DLD1 (cell line): ENCODE measurements around the gene TGFBR2.

Experiments used
- in situ Hi-C: cut with HindIII; loops from 2 replicates; pipeline ENCODE4 v1.10.0; 2017; ENCODE audit warnings: low sequenced_read_pairs

TGFBR2 gene

DNA sequence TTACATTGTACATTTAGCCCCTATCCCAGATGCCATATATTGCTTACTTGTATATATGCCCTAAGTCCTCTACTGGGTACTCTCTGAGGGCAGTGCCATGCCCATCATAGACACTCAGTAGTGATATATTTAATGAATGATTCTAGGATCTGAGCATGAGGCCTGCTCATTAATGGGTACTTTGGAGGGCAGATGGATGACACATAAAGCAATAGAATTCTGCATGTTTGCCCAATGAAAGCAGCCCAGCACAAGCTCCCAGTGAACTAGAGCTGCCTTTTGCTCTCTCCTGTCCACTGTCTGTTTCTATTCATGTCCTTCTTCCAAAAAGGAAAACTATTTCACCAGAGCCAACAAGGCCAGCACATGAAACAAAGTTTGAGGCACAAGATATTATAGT is 63.9 kb downstream of the TGFBR2 start:
- in situ Hi-C loops: no loop called here

DNA sequence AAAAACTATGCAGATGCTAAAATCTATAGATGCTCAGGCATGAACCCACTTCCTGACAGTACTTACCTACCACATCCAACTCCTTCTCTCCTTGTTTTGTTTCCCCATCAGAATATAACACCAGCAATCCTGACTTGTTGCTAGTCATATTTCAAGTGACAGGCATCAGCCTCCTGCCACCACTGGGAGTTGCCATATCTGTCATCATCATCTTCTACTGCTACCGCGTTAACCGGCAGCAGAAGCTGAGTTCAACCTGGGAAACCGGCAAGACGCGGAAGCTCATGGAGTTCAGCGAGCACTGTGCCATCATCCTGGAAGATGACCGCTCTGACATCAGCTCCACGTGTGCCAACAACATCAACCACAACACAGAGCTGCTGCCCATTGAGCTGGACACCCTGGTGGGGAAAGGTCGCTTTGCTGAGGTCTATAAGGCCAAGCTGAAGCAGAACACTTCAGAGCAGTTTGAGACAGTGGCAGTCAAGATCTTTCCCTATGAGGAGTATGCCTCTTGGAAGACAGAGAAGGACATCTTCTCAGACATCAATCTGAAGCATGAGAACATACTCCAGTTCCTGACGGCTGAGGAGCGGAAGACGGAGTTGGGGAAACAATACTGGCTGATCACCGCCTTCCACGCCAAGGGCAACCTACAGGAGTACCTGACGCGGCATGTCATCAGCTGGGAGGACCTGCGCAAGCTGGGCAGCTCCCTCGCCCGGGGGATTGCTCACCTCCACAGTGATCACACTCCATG is 65.3 kb downstream of the TGFBR2 start:
- in situ Hi-C loops: no loop called here

DNA sequence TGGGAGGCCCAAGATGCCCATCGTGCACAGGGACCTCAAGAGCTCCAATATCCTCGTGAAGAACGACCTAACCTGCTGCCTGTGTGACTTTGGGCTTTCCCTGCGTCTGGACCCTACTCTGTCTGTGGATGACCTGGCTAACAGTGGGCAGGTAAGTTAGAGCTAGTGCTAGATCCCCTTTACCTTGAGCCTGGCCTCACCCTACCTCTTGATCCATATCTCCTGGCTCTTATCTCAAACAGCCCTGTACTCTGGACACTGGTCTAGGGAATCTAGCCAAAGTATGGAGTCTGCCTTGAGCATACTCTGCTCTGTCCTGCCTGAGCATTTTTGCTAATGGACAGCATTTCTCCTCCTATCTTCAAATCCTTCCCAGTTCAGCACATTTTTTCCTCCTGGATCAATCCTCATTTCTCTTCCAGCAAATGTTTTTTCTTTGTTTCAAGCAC is 65.9 kb downstream of the TGFBR2 start:
- in situ Hi-C loops: no loop called here

DNA sequence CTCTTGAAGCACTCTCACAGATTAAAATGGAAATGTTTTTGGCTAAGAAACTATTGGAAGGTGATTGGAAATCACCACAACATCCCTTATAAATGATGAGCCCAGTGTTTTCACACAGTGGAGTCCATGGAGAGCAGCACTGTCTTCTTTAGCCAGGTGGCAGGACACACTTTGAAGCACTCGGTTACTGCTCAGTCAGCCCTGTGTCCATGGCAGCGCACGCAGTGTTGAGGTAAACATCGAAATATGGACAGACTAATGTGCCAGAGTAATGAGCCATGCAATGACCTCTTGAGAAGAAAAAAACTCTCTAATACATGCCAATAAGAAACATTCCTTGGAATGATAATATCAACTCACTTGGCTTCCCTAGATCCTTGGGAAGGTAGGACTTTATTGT is 66.6 kb downstream of the TGFBR2 start:
- in situ Hi-C loops: no loop called here

DNA sequence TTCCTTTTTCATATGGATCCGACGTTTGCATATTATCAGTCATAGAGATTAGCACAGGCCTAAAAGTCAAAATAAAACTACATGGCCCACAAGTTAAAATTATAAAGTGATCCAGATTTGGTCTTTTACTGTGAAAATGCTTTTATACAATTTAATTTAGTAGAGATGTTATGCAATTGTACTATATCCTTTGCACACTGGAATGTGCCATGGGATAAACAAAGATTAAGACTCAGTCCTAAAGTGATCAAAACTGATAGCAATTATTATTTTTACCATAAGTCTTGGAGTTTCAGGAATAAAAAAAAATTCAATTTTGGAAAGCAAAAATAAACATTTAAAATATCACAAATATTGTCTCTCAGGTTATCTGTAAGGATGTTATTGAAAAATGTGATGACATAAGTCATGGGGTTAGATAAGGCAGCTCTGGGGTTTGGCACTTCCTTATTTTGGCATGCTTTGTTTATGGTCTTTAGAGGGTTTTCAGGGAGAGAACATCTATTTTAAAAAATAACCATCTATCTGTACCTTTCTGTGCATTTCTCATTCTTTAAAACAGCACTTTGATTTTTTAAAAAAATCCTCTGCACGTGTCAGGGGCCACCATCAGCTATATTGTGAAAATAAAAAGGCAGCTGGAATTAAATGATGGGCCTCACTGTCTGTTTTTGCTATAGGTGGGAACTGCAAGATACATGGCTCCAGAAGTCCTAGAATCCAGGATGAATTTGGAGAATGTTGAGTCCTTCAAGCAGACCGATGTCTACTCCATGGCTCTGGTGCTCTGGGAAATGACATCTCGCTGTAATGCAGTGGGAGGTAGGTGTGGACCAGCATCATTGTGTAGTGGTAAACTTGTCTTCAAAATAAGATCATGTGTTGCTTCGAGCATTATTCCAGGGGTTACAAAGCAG is 67.3 kb downstream of the TGFBR2 start:
- in situ Hi-C loops: no loop called here

DNA sequence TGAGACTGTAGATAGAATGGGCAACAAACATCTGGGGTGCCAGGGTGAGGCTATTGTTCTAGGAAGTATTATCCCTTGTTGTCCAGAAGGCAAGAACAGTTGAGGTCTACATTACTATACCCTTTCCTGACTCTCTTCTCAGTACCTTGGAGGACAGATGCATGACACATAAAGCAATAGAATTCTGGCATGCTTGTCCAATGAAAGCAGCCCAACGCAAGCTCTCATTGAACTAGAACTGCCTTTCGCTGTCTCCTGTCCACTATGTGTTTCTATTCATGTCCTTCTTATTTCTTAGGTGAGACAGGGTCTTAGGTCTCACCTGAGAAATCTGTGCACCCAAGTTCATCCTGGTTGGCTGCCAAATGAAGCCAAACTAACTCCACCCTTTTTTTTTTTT is 68.6 kb downstream of the TGFBR2 start:
- in situ Hi-C loops: no loop called here

DNA sequence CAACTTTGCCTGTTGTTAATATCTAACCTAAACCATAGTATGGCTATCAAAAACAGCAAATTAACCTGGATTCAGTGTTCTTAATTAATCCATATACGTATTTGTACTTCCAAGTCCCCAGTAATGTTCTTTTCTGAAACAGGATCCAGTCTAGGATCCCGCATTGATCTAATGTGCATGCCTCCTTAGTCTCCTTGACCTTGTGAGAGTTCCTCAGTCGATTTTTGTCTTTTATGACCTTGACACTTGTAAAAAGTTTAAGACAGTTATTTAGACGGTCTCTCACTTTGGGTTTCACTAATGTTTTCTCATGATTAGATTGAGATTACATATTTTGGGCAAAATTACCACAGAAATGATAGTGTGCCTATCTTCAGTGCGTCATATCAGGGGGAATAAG is 69.4 kb downstream of the TGFBR2 start:
- in situ Hi-C loops: no loop called here

DNA sequence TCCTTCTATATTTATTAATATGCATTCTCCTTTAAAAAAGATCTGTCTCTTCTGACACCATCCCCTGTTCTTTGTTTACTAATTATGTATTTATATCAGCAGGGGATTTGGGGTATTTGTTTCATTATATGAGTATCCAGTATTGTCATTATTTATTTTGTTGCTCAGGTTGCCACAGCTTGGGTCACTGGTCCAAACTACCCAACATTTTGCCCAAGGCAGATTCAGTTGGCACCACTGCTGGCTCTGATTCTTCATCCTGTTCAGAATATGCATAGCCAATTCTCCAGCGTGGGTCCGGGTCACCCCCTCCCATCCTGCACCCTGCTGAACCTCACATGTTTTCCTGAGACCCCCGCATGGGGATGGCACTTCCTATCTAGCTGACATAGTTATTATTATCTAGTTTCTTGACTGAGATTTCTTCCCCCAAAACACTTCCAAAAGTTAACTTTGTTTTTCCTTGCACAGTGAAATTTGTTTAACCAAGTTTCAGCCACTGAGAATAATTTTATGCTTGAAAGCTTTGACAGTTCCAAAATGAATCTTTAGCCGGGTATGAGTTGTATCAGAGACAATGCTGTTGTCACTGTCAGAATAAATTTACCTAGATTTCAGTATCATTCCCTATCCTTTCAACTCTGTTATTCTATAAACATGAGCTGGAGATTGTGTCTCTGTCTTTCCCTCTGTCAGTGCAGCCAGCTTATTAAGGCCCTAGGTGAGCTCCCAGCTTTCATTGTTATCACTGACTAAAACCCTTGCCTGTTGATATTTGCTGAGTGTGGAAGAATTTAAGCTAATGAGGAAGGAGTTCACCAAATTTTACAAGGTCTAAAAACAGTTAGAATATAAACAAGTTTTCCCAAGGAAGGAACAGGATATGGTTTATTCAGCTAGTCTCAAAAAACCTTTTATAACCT is 70.3 kb downstream of the TGFBR2 start:
- in situ Hi-C loops: no loop called here

DNA sequence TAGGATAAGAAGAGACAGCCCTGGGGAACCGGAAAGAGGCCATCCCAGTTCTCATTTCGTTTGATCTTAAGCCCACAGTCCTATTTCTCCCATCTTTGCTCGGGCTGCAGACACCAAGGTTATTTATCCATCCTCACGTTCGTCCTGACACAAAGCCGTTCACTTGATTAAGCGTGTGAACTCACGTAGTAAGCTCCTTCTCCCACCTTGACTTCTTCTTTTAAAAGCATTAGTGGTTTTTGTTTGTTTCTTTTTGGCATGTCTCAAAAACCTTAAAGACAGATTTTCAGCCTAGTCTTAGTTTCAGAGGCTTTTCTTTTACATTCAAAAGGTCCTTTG is 70.9 kb downstream of the TGFBR2 start:
- in situ Hi-C loops: no loop called here

DNA sequence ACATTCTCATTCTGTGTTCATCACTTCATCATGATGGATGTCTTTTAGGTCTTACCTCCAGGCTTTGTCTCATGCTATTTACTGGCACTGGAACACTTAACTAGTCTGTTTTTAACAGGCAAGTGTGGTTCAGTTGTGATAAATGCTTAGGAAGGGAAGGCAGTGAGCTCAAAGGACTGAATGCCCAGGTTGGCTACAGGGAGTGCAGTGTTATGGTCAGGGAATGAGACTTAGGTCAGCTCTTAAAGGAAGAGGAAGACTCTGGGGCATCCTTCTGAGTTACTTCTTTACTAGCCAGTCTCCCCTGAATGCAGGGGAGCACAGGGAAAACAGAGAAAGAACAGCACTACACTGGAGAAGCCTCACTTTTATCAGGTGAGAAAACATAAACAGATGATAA is 72.6 kb downstream of the TGFBR2 start:
- in situ Hi-C loops: no loop called here

DNA sequence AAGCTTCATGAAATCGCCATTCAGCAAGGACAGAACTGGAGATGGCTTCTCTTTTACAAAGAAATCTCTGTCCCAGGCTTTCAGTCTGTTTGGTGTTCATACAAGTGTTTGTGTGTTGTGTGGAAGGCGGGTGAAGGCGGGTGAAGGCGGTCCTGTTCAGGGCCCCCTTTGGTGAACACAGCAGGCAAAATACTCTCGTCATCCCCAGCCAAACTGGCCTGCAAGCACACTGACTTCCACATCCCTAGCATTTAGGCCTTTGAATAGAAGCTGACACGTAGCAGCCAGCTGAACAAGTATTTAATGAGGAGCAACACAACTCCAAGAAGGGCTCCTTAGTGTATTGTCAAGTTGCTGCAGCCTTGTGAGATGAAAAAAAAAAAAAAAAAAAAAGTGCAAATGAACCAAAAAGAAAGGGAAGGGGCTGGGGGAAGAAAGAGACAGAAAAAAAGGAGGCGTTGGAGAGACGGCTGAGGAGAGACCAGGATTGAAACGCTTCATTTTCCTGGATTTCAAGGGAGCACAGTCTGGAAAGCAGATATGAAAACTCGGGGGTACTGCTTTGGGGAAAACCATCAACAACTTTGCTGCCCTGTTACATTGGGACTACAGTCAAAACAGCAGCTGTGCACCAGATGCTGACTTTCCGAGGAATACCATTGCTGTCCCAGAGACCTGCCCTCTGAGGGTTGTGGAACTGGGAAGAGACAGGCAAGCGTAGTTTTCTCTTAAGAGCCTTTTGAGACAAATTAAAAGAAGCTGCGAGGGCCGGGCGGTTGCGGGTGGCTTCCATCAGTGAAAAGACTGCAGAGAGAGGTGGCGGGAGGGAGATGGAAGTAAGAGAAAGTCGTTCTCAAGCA is 74.6 kb downstream of the TGFBR2 start:
- in situ Hi-C loops: no loop called here

DNA sequence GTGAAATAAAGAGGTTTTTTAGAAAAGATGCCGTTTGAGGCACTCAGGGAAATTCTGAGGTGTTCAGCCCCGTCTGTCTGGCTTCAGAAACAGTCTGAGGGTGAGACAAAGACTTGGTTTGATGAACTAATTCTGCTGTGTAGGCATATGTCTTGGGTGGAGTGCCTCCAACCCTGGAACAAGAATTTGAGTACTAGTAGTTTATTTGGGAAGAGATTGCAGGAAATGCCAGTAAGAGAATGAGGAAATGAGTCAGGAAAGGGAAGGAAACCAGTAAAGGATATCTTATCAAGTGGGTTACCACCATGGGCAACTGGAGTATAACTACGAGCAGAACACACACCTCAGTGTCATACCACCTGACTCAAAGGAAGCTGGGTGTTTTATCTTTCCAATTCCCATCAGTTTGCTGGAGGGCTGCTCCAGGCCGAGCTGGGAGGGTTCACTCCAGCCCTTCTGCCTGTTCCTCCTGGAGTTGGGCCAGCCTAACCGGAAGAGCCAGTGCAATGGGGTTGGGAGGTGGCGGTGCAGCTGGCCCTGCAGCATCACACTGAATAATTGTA is 75.3 kb downstream of the TGFBR2 start:
- in situ Hi-C loops: no loop called here

DNA sequence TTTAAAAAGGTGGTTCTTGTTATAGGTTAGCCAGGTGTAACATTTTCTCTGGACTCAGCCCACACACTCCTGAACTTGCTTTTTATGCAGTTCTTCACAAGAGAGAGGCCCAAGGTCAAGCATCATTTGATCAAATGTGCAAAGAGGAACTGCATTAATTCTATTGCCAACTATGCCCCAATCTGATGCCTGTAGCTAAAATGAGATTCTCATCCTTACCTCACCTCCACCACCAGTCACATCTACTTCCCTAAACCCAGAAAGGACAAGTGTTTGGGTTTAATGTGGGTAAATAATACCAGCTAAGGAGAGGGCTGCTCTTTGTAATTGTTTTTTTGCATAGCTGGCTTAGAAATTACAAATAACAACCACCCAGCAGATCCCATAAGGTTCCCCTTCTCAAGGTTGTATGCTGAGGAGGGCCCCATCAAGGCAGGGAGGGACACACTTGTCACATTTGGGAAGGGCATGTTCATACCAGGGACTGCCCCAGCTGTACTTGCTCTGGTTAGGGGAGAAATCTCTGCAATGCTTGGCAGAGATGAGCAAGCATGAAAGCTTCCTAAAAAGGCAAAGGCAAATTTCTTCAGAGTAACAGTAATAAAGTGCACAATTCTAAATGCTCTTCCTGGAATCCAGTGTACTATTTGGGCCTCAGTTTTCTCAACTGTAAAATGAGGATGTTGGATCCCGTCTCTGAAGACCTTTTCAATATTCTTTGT is 76.2 kb downstream of the TGFBR2 start:
- in situ Hi-C loops: no loop called here

DNA sequence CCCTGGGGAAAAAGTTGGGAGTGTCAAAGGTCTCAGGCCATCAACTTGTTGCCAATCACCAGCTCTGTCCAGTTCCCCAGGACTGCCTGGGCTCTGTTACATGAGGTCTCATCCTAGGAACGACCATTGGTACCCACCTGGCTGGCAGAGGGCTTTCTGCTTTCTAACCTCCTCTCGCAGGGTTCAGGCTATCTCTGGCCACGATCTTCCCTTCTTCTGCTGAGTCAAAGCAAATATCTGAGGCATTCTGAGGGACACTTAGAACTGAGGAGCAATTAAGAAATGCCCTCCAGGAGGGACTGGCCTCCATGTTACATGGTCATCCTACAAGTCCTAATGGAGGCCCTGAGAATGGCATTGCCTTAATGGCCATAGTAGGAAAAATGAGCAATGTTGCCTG is 77.4 kb downstream of the TGFBR2 start:
- in situ Hi-C loops: no loop called here

DNA sequence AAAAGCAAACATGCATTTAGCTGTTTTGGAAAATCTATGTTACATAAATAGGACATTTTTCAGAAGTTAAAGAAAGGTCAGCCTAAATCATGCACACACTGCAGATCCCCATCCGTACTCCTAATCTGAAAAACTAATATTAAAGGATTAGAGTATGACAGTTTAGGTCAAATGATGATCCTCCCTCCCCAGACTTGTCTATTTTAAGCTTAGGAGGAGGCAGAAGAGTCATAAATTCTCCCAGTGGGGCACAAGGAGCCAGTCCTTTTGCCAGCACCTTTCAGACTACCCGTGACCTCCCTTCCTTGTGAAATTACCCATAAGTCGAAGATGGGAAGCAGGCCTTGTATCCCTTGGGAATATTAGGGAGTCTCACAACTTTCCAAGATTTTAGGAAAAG is 78.0 kb downstream of the TGFBR2 start:
- in situ Hi-C loops: no loop called here

DNA sequence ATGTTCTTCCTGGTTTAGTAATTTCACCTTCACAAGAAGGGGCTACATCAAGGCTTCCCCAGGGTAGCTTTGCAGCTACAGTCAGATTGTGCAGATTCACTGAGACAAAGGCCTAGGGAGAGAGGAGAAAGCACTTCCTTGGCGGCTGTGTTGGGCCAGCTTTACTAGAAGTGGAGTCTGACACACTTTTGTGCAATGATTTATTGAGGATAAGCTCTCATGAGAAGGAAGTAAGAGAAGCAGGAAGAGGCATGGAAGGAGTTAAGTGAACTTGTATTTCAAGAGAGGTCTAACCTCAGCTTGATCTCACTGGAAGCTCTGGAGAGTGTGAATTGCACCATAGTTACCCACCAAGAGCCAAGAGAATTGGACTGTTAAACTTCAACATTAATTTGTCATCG is 78.9 kb downstream of the TGFBR2 start:
- in situ Hi-C loops: no loop called here

DNA sequence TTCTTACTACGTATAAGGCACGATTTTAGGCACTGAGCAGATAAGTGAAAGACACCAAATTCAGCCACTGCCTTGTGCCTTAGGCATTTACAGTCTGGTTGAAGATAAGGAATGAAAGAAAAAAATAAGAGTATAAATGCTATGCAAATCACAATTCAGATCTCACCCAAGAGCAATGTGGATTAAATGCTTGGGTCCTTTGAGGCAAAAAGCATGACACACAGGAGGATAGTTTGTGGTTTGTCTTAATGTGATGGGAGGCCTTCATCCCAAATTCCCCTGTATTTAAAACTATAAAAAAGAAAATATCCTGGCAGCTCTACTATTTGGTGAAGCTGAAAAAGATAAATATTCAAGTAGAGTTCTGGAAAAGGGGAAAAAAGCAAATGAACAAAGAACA is 79.8 kb downstream of the TGFBR2 start:
- in situ Hi-C loops: no loop called here

DNA sequence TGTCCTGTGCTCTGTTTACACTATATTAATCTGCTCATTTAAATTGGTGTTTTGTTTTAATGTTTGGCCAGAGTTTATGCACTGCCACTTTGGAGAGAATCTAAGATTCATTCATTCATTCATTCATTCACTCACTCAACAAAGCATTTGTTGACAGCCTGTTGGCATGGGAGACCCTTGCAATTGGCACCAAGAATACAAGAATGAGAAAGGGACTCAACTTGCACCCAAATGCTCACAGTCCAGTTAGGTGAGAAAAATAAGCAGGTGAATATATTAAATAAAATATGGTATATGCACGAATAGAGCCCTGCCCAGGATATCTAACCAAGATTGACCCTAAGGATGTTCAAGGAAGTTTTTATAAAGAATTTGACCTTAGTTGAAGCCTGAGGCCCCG is 80.4 kb downstream of the TGFBR2 start:
- in situ Hi-C loops: no loop called here

DNA sequence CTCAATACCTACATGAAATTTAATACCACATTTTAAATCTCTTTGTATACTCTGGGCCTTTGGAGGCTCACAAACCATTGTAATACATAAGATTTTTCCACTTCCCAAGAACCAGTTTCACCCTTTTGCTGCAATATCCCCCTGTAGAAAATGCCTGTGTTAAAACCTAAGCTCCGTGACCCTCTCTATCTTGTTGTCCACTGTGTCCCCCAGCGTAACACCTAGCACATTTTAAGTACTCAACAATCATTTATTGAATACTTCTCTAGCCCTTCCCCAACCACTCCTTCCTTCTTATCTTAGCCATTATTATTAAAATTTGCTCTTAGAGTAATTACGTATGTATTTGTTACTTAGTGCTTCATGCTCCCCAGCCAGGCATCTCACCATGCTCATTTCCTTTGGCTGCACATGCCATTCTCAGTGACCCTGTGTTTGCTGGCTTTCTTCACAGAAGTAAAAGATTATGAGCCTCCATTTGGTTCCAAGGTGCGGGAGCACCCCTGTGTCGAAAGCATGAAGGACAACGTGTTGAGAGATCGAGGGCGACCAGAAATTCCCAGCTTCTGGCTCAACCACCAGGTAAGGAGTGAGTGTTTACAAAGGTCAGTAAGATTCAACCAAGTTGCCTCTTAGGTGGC is 81.6 kb downstream of the TGFBR2 start:
- in situ Hi-C loops: no loop called here
